Loucy (cell line): ENCODE measurements around the gene DLG2.

Experiments
- H2AFZ ChIP-seq: fragments of 200-600 bp; sonication (generic); 2 replicates; pipeline ENCODE4 v1.6.0; 2016; ENCODE audit warnings: antibody characterized with exemption, mild to moderate bottlenecking, low read length, moderate library complexity
- H3F3A ChIP-seq: fragments of 200-600 bp; 2 replicates; pipeline ENCODE4 v1.6.0; 2016; ENCODE audit warnings: antibody characterized with exemption, low read depth, mild to moderate bottlenecking
- H3K27me3 ChIP-seq: fragments of 200-600 bp; sonication (generic); 2 replicates; pipeline ENCODE4 v1.6.1; 2014; ENCODE audit warnings: low read length, mild to moderate bottlenecking; ENCODE audit not compliant: insufficient read depth, poor library complexity, severe bottlenecking
- H3K36me3 ChIP-seq: fragments of 200-600 bp; sonication (generic); 2 replicates; pipeline ENCODE4 v1.6.1; 2016; ENCODE audit warnings: low read length; ENCODE audit not compliant: insufficient read depth
- H3K4me1 ChIP-seq: fragments of 200-600 bp; sonication (generic); 2 replicates; pipeline ENCODE4 v1.5.1; 2014; ENCODE audit warnings: low read length, mild to moderate bottlenecking; ENCODE audit not compliant: insufficient read depth, poor library complexity, severe bottlenecking
- H3K4me2 ChIP-seq: fragments of 200-600 bp; sonication (generic); 2 replicates; pipeline ENCODE4 v1.6.0; 2014; ENCODE audit warnings: antibody characterized with exemption, low read length, low read depth, mild to moderate bottlenecking; ENCODE audit not compliant: poor library complexity, severe bottlenecking
- H3K4me3 ChIP-seq: fragments of 200-600 bp; sonication (generic); 2 replicates; pipeline ENCODE4 v1.5.1; 2014; ENCODE audit warnings: low read length, mild to moderate bottlenecking, mixed read lengths; ENCODE audit not compliant: poor library complexity, severe bottlenecking
- H3K79me2 ChIP-seq: fragments of 200-600 bp; sonication (generic); 2 replicates; pipeline ENCODE4 v1.6.1; 2014; ENCODE audit warnings: low read length; ENCODE audit not compliant: insufficient read depth
- H3K9ac ChIP-seq: fragments of 200-600 bp; sonication (generic); 2 replicates; pipeline ENCODE4 v1.6.0; 2014; ENCODE audit warnings: mild to moderate bottlenecking, low read depth, low read length, moderate library complexity; ENCODE audit not compliant: poor library complexity, severe bottlenecking
- H3K9me2 ChIP-seq: fragments of 200-600 bp; sonication (generic); replicated peaks from 2 replicates; pipeline ENCODE4 v1.6.1; 2016; ENCODE audit warnings: low read depth, low read length, mixed read lengths
- H3K9me3 ChIP-seq: fragments of 200-600 bp; sonication (generic); 2 replicates; pipeline ENCODE4 v1.6.1; 2014; ENCODE audit warnings: mild to moderate bottlenecking, antibody characterized with exemption, low read length, low read depth; ENCODE audit not compliant: insufficient read depth
- H4K20me1 ChIP-seq: fragments of 200-600 bp; sonication (generic); 2 replicates; pipeline ENCODE4 v1.6.0; 2014; ENCODE audit warnings: antibody characterized with exemption, low read length, mild to moderate bottlenecking; ENCODE audit not compliant: insufficient read depth, poor library complexity, severe bottlenecking
- CTCF ChIP-seq: fragments of 200-600 bp; sonication (generic); conservative IDR thresholded peaks from 2 replicates; pipeline ENCODE4 v1.5.1; 2014; ENCODE audit warnings: mild to moderate bottlenecking, antibody characterized with exemption, low read length
- EZH2phosphoT487 ChIP-seq: fragments of 200-600 bp; IDR thresholded peaks from 2 replicates; pipeline ENCODE4 v1.6.1; 2018; ENCODE audit warnings: antibody characterized with exemption, mild to moderate bottlenecking, moderate library complexity, borderline replicate concordance

Gene DLG2

GRCh38 chr11:85459304-85459703, 167.8 kb downstream of the DLG2 start:
- Histone ChIP-seq H3K9ac (no peak overlapping the region), H3F3A (no peaks in the 10 kb centered on the region), H3K4me1 (no peaks in the 10 kb centered on the region)

GRCh38 chr11:85444479-85444878, 182.7 kb downstream of the DLG2 start:
- Histone ChIP-seq H3K4me2 (no peak overlapping the region), H3K79me2 (no peaks in the 10 kb centered on the region), H4K20me1 (no peaks in the 10 kb centered on the region), H3K9me2 (no peaks in the 10 kb centered on the region), H3K36me3 (no peaks in the 10 kb centered on the region), H3K27me3 (no peaks in the 10 kb centered on the region), H3K4me3 (no peak overlapping the region), H3K4me1 (no peaks in the 10 kb centered on the region), H3K9me3 (no peaks in the 10 kb centered on the region), H3F3A (no peaks in the 10 kb centered on the region), H3K9ac (no peak overlapping the region), H2AFZ (no peak overlapping the region)
- TF ChIP-seq CTCF (no peak), EZH2phosphoT487 (no peak)

More at GRCh38 chr11:85459304-85459703, 167.8 kb downstream of the DLG2 start:
- Histone ChIP-seq H3K36me3 (no peaks in the 10 kb centered on the region), H3K9me2 (no peaks in the 10 kb centered on the region), H3K79me2 (no peaks in the 10 kb centered on the region), H3K4me2 (no peak overlapping the region), H4K20me1 (no peaks in the 10 kb centered on the region), H3K4me3 (no peak overlapping the region), H2AFZ (no peak overlapping the region), H3K27me3 (no peaks in the 10 kb centered on the region), H3K9me3 (peaks cover 6% of the 10 kb centered on the region; the same call in 1 of the 2 replicates)
- TF ChIP-seq CTCF (no peak), EZH2phosphoT487 (no peak)

GRCh38 chr11:85440273-85440672, 186.9 kb downstream of the DLG2 start:
- no peaks in the 10 kb centered on the region for H3K36me3 ChIP-seq
- no peaks in the 10 kb centered on the region for H3K4me1 ChIP-seq
- H4K20me1 ChIP-seq, result no peaks in the 10 kb centered on the region
- H3K79me2 ChIP-seq, result no peaks in the 10 kb centered on the region
- H2AFZ ChIP-seq, result no peak overlapping the region
- H3K9me2 ChIP-seq, result no peaks in the 10 kb centered on the region
- H3K4me2 ChIP-seq, result no peak overlapping the region
- no peaks in the 10 kb centered on the region for H3K9me3 ChIP-seq
- H3K9ac ChIP-seq, result no peak overlapping the region
- H3K4me3 ChIP-seq, result no peak overlapping the region
- no peak for TF ChIP-seq CTCF
- no peak for TF ChIP-seq EZH2phosphoT487
- H3F3A ChIP-seq, result no peaks in the 10 kb centered on the region
- H3K27me3 ChIP-seq, result no peaks in the 10 kb centered on the region
